Central memory CD4-positive, alpha-beta T cell (primary cell): ENCODE measurements around the gene PEX19.
"Not testable (repeated sequence)": the region's sequence is repeated elsewhere in the genome, so short reads cannot be mapped to it uniquely, and the experiment has no call there.

Source experiments
- DNase-seq: peaks from one replicate; pipeline ENCODE4 v3.0.0; 2022
- total RNA-seq, 3 experiments: gene quantifications; one replicate each; lab custom pipeline; 2026; lab: John Stamatoyannopoulos, UW

PEX19 gene, protein sequence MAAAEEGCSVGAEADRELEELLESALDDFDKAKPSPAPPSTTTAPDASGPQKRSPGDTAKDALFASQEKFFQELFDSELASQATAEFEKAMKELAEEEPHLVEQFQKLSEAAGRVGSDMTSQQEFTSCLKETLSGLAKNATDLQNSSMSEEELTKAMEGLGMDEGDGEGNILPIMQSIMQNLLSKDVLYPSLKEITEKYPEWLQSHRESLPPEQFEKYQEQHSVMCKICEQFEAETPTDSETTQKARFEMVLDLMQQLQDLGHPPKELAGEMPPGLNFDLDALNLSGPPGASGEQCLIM
- total RNA-seq, result 24.3 to 47.1 (median 43.4) reads per million in 3 experiments

DNA sequence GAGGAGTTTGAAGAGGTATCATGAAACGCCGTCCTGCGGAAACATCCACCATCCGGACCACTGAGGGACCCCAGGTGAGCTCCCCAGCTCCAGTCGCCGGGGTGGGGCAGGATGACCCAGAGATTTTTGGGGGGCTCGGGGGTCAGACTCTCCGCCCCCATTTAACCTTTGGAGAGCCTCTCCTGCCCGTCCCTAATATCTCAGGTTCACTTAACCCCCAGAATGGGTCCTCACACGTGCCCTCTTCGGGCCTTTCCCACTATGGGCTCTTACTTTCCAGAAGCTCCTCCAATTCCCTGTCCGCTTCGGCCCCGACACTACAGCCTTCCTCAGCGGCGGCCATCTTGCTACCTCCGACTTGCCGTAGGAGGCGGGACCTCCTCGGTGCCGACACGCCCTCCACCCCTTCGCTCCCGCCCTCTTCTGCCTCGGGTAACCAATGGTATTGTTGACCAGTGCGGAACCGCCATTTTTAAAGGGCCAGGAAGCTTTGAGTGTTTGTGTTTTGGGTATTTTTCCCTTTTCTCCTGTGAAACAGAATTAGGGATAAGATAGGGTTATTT lies at the start of gene PEX19:
TSS of gene PEX19 (minus strand) at position 352 of the 563 bp plus-strand sequence. CDS start at position 343, 9 bp downstream.
- DNase-seq, result peak; percentile 92

DNA sequence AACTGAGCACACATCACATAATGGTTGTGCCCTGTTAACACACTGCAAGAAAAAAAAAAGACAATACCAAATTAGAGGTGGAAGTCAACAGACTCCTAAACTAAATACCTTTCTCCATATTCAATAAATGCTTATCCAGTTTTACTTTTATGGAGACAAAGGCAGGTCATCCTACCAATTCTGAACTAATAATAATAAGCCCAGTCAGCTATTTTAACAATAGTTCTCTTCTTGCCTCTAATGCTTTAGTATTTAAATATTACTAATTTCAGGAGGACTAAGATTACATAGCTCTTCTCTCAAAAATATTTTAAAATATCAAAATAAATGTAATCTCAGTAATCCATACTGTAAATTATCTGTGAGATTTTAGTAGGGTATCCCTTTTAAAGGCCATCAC lies 47.6 kb upstream of the PEX19 start:
- DNase-seq, result no peak

DNA sequence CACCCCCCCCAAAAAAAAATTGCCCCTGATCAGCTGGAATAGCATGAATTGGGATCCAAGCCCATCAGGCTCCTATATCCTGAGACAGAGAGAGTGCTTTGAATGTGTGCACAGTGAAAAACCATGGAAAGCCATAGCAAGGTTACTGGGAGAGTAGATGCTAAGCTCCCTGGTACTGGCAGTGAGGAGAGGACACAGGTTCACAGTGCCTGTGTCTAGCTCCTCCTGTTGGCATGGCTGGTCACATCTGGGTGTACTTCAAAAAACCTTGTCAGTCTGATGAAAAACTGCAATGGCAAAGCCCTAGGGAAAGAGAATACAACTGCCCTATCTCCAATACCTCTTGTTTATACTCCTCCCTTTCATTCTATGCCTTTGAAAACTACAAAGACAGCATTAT lies 45.2 kb upstream of the PEX19 start:
- DNase-seq, result no peak

DNA sequence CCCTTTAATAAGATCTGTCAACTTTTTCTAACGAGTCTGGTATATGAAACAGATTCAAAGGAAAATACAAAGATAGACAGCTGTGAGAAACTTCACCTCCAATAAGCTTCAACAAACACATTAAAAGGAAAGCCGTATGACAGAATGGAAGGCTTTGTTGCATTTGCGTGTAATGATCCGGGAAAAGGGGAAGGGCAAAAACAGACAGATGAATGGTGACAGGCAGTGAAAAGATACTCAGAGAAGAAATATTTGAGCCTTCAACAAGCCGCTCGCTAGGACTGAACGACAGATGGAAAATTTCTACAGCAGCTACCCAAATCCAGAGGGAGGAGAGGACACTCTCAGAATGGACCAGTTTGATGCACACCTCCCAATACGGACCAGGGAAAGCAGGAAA lies 43.3 kb upstream of the PEX19 start:
- DNase-seq, result no peak

DNA sequence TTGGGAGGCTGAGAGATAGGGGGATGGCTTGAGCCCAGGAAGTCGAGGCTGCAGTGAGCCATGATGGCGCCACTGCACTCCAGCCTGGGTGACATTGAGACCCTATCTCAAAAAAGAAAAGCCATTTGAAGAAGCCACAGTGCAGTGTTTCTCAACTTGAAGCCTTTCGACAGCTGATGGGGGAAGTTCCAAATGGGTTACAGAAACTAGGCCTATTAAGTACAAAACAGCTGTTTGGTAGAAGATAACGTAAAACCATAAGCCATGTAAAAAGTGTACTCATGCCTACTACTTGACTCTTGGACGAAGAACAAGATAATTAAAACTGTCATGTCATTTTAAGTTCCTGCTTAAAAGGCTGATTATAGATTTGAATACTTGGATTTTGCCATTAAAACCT lies 41.5 kb upstream of the PEX19 start:
- no peak for DNase-seq

DNA sequence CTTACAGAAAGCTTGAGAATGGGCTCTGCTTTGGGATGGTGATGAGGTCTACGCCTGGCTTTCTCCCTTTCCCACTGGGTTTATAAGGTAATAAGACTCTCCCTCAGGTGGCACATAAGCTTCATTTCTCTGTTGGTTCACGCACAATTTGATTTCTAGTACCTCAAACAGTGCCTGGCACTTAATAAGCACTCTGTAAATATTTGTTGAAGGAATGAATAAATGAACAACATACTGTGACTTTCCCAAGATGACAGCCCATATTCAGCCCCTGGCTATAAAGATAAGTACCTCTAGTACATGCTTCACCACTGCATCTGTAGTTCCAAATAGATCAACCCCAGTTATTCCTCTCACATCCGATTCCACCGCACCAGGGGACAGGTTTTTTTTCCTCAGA lies 40.3 kb upstream of the PEX19 start:
- DNase-seq, result no peak

DNA sequence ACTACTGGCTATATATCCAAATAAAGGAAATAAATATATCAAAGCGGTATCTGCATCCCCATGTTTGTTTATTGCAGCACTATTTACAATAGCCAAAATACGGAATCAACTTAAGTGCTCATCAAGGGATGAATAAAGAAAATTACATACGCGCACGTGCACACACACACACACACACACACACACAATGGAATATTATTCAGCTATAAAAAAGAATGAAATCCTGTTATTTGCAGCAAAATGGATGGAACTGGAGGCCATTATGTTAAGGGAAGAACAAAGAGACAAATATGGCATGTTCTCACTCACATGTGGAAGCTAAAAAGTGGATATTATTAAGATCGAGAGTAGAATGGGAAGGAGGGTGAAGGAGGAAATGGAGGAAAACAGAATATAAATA lies 37.9 kb upstream of the PEX19 start:
- no peak for DNase-seq

DNA sequence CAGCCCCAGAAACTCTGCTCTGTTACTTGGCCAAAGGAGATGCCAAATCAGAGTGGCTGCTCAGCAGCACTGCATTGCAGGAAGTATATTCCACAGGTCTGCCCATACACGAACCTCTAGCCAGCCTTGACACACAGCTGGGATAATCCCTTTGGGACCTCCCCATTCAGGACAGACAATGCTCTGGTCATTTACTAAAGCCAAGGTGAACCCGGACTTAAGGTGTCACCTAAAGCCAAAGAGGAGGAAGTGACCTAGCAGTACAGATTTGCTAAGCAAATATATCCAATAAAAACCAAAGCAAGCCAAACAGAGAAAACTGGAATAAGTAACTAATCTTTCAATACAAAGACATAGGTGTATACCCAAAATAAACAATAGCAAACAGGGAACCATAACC lies 30.4 kb upstream of the PEX19 start:
- no peak for DNase-seq

DNA sequence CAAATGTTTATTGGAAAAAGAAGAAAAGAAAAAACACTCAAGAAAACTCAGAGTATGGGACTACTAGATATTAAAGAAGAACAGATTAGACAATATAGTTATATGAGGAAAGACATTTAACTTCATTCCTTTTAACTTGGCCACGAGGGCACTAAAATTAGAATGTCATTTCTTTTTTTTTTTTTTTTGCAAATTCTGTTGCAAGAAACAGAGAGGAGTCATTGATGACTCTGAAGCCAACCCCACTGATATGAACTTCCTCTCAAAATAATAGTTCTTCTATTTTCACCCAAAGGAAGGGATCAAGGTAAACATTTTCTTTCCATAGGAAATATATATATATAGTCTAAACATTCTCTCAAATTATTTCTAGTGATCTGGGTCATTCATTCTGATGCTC lies 24.6 kb upstream of the PEX19 start:
- DNase-seq, result no peak

DNA sequence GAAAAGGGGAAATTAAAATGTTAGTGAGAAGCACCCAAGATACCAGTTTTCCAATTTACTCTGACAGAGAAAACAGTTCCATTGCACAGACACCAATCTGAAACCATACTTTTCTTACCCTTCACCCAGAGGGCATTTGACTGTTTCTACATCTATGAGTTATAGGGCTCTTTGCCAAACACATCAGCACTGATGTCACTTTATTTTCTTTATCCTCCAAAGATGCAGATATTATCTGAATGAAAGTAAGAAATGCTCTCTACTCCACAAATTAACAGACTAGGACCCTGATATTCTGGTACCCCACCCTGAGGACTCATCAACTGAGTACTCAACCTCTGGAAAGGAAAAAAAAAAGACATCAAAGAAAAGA lies 24.2 kb upstream of the PEX19 start:
- DNase-seq, result no peak

DNA sequence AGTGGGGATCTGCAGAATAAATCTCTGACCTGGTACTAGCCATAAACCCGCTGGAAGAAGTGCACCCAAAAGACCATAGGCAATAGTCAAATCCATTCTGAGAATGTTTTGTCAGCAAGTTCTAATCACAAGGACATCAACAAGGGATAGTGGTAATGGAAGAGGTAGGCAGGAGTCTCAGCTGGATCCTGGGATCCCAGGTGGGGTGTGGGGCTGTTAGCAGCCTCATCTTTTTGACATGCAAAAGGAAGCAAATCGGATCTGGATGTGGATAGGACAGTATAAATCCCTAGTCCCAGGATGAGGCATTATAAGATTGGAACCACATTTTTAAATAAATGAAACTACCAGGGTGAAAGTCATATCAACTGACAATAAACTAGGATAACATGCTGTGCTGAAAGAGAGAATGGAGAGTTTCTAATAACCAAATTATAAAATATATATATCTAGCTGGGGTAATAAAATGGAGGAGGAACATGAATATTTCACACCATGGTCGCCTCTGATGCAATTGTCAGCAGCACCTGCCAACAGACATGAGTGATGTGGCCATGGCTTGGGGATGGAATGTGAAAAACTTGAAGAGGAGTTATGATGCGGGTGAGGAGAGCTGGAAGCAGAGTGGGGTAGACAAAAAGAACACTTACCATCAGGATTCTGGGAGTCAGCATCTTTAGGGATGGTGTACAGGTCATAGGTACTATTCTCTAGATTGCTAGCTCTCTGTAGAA lies 23.7 kb upstream of the PEX19 start:
- no peak for DNase-seq

DNA sequence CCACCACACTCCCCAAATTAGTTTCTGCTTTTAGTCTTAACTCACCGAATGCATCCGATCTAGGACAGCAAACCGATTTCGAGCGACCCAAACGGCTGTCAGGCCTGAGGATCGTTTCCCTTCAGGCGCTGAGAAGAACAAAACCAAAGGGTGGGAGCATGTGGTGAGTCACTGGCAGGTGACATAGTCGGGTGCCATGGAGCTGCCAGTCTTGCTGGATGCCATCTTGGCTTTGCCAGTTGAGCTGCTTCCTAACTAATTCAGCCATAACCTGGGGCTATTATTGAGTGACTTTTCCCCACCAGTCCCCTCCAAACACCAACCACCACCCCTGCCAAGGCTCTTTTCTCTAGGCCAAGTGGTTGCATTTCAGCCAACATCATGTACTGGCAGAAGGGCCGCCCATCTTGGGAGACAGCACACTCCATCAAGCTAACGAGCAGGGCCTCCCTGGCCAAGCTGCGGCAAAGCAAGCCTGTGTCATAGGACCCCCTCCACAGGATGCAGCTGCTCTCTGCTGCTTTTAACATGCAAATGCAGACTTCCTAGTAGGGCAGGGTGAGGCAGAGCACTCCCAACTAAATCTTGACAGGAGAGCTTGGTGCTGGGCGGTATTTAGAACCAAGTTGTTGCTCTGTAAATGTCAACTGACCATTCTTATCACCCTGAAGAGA lies 22.3 kb upstream of the PEX19 start:
- no peak for DNase-seq

DNA sequence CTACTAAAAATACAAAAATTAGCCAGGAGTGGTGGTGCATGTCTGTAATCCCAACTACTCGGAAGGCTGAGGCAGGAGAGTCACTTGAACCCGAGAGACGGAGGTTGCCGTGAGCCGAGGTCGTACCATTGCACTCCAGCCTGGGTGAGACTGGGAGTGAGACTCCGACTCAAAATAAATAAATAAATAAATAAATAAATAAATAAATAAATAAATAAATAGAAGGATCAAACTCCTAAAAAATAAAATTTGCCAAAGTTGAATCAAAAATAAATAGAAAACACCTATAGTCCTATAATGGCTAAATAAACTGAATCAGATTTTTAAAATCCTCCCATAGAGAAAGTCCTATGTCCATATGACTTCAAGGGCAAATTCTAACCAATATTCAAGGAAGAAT lies 15.2 kb upstream of the PEX19 start:
- no peak for DNase-seq

DNA sequence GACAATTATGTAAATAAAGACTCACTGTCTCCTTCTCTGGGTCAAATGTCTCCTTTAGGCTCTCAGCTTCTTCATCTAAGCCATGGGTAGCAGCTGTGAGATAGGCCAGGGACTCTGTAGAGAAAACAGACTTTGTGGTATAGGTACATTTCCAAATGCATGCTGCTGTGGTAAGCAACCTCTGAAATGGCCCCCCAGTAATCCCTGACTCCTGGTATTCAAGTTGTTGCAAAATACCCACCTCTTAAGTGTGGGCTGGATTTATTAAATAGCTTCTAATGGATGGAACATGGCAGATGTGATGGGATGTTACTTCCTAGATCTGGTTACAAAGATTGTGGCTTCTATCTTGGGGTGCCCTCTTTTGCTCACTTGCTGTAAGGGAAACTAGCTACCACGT lies 11.1 kb upstream of the PEX19 start:
- DNase-seq, result no peak

DNA sequence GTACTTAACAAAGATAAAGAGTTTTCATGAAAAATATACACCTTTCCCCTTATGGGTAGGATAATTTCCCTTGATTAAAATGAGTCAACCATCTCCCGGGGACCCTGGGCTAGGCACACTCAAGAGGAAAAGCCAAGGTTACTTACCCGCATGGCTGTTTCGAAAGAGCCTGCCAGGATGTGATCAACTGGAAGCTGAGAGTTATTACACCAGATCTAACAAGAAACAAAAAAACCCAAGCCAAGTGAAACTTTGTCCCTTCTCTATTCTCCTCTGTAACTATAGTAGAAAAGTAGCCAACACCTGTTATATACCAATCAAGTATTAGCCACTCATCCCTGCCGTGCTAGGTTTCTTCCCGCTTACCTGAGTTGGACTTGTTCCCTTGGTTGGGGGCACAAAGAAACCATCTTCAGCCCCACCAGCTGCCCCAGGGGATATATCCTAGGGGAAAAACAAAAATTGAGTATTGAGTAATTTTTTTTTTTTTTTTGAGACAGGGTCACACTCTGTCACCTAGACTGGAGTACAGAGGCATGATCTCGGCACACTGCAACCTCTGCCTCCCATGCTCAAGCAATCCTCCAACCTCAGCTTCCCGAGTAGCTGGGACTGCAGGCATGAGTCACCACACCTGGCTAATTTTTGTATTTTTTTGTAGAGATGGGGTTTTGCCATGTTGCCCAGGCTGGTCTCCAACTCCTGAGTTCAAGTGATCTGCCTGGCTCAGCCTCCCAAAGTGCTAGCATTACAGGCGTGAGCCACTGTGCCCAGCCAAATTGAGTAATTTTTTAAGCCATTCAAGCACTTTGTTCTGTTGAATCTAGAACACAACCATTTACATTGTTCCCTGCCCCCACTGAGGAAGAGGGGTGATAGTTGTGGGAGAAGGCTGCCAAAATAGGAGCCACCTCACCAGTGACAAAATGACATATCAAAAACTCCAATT lies 8.4 kb upstream of the PEX19 start:
- DNase-seq, result no peak

DNA sequence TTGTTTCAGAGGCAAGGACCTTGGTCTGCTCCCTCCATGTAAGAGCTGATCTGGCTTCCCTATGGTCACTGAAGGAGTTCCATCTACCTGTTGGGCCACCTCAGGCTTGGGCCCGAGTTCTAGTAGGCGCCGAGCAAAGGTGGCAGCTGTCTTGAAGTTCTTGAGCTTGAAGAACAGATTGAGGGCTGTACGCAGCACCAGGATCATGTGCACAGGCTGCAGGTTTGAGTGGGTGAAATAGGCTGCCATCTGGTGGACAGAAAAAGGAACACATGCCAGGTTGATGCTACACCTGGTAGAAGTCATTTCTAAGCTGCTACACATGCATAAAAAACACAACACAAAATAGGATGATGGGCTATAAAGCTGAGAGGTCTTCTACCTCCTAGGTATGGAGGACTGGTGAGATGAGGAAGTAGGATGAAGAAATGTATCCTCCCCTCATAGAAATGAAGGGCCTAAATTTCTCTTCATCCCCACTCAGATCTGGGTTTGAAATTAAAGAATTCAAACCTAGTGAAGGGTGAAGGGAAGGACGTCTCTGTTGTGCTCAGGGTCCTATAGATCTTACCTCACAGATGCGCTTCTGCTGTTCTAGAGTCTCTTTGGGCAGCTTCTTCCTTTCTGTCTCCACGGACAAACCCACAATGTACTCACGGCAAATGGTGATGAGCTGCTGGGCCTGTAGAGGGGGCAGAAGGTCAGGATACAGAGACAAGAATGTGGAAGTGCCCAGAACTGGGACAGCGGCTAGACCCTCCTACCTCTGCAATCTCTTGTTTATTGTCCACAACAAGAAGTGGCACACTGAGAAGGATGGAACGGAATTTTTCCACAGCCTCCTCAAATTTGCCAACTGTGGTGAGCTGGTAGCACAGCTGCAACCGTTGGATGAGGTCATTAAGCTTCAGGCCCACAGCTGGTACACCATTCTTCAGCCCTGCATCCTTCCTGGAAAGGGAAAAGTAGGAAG lies 6.6 kb upstream of the PEX19 start:
- DNase-seq, result peak; percentile 66

DNA sequence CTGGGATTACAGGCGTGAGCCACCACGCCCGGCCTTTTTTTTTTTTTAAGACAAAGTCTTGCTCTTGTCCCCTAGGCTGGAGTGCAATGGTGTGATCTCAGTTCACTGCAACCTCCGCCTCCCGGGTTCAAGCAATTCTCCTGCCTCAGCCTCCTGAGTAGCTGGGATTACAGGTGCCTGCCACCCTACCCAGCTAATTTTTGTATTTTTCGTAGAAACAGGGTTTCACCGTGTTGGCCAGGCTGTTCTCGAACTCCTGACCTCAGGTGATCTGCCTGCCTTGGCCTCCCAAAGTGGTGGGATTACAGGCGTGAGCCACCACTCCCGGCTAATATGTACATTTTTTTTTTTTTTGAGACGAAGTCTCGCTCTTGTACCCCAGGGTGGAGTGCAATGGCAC lies 2.8 kb upstream of the PEX19 start:
- not testable (repeated sequence) for DNase-seq

DNA sequence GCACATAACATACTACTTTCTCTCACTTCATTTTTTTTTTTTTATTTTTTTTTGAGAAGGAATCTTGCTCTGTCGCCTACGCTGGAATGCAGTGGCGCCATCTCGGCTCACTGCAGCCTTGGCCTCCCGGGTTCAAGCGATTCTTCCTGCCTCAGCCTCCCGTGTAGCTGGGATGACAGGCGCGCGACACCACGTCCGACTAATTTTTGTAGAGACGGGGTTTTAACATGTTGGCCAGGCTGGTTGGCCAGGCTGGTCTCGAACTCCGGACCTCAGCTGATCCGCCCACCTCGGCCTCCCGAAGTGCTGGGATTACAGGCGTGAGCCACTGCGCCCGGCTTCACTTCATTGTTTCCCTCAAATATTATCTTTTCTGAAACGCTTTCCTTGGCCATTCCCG lies 573 bp upstream of the PEX19 start:
- DNase-seq, result no peak

DNA sequence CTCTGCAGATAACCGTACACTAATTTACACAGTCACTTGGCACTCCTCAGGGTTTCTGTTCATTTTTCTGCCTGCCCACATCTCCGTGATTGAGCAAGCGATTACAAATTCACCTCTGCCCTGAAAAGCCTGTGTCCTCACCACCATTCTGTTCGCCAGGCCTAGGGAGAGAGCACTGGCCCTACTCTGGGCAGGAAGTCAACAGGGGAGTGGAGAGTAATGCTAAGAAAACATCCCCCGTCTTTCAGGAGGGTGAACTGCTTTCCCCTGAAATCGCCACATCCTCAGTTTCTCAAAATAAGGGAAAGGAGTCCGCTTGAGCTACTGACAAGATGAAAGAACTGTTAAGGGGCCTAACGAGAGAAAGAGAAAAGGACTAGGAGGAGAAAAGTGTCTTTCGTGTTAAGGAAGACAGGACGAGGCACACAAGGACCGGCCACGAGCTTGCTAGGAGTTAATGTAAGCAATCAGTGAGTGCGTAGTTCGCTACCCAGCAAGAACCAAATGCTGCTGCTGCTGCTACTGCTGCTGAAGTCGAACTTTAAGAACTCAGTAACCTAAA lies 632 bp downstream of the PEX19 start:
- DNase-seq, result peak; percentile 4

DNA sequence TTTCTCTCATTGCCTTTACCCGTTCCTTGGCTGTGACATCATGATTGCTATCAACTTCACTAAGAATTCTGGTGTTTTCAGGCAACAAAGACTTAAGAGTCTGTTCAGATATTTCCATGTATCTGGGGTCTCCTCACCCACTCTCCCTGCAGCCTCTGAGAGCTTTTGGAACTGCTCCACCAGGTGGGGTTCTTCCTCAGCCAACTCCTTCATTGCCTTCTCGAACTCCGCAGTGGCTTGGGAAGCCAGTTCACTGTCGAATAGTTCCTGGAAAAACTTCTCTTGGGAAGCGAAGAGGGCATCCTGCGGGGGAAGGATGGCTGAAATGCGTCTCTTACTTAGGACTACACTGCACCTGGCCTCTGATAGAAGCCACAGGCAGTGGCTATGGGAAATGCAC lies 2.1 kb downstream of the PEX19 start:
- DNase-seq, result no peak

DNA sequence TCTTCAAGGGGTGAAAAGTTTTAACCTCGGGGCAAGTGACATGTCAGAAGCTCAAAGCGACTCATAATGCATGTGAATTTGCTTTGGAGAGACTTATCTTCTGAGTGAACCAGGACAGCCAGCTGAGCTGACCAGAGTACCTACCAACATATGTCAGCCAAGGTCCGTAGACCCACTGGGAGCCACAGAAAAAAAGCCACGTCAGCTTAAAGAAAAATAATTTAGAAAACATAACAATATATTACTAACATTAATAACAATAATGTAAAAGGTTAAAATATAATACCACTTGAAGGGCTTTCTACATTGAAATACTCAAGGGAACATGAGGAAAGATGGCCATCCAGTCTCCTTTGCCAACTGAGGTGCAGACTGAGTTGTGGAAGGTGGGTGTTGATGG lies 6.9 kb downstream of the PEX19 start:
- no peak for DNase-seq
